OCI-LY1 (cell line): Measurements from ENCODE around the gene CBX1.
A peak's percentile ranks its signal among the peaks of the same experiment; 100 is the strongest.

ENCODE experiments used
- H2AFZ ChIP-seq: fragments of 200-600 bp; sonication (generic), shearing (Covaris generic); 2 replicates; pipeline ENCODE4 v1.6.0; 2014; ENCODE audit warnings: antibody characterized with exemption, mild to moderate bottlenecking, low read length
- H3F3A ChIP-seq: fragments of 200-600 bp; sonication (generic), shearing (Covaris generic); 2 replicates; pipeline ENCODE4 v1.6.0; 2014; ENCODE audit warnings: mild to moderate bottlenecking, antibody characterized with exemption, low read length, moderate library complexity; ENCODE audit not compliant: insufficient read depth
- H3K27ac ChIP-seq: fragments of 200-600 bp; sonication (generic); 2 replicates; pipeline ENCODE4 v1.5.1; 2014; ENCODE audit warnings: low read length, mixed run types, mild to moderate bottlenecking, low read depth; ENCODE audit not compliant: poor library complexity, severe bottlenecking
- H3K27me3 ChIP-seq: fragments of 200-600 bp; sonication (generic); 2 replicates; pipeline ENCODE4 v1.6.0; 2014; ENCODE audit warnings: antibody characterized with exemption, mild to moderate bottlenecking, low read length, moderate library complexity; ENCODE audit not compliant: insufficient read depth
- H3K36me3 ChIP-seq: fragments of 200-600 bp; sonication (generic); 2 replicates; pipeline ENCODE4 v1.6.1; 2014; ENCODE audit warnings: mild to moderate bottlenecking, antibody characterized with exemption, low read length, moderate library complexity, mixed read lengths; ENCODE audit not compliant: insufficient read depth
- H3K4me1 ChIP-seq: fragments of 200-600 bp; sonication (generic); 2 replicates; pipeline ENCODE4 v1.5.1; 2014; ENCODE audit warnings: mild to moderate bottlenecking, low read length, moderate library complexity; ENCODE audit not compliant: insufficient read depth, severe bottlenecking
- H3K4me2 ChIP-seq: fragments of 200-600 bp; sonication (generic), shearing (Covaris generic); 2 replicates; pipeline ENCODE4 v1.6.1; 2014; ENCODE audit warnings: low read length
- H3K4me3 ChIP-seq: fragments of 200-600 bp; sonication (generic); 2 replicates; pipeline ENCODE4 v1.5.1; 2014; ENCODE audit warnings: low read length, low read depth, mild to moderate bottlenecking, mixed read lengths; ENCODE audit not compliant: poor library complexity, severe bottlenecking
- H3K79me2 ChIP-seq: fragments of 200-600 bp; shearing (Covaris generic); 2 replicates; pipeline ENCODE4 v1.6.1; 2016; ENCODE audit warnings: mixed run types, low read length, mixed read lengths; ENCODE audit not compliant: insufficient read depth
- H3K9ac ChIP-seq: fragments of 200-600 bp; sonication (generic), shearing (Covaris generic); 2 replicates; pipeline ENCODE4 v1.6.1; 2014; ENCODE audit warnings: mild to moderate bottlenecking, low read length, mixed read lengths
- H3K9me2 ChIP-seq: fragments of 200-600 bp; sonication (generic), shearing (Covaris generic); 2 replicates; pipeline ENCODE4 v1.6.1; 2014; ENCODE audit warnings: low read depth, mild to moderate bottlenecking, low read length, mixed read lengths
- H3K9me3 ChIP-seq: fragments of 200-600 bp; shearing (Covaris generic); 2 replicates; pipeline ENCODE4 v1.6.1; 2014; ENCODE audit warnings: low read length, mixed read lengths
- H4K20me1 ChIP-seq: fragments of 200-600 bp; sonication (generic), shearing (Covaris generic); 2 replicates; pipeline ENCODE4 v1.6.0; 2016; ENCODE audit warnings: mild to moderate bottlenecking, low read length; ENCODE audit not compliant: insufficient read depth
- CTCF ChIP-seq: fragments of 200-600 bp; sonication (generic), shearing (Covaris generic); IDR thresholded peaks from 2 replicates; pipeline ENCODE4 v1.5.1; 2017; ENCODE audit warnings: mild to moderate bottlenecking, antibody characterized with exemption, low read length, moderate library complexity, mixed read lengths
- EZH2 ChIP-seq: fragments of 200-600 bp; sonication (generic), shearing (Covaris generic); IDR thresholded peaks from 2 replicates; pipeline ENCODE4 v1.8.0; 2017; ENCODE audit warnings: borderline replicate concordance, mixed run types, mild to moderate bottlenecking, antibody characterized with exemption, low read length, moderate library complexity, mixed read lengths

The CBX1 gene

GRCh38 chr17:48100591-48101011, 677 bp downstream of the CBX1 start:
- H3K4me3 ChIP-seq: peak overlapping the region; percentile 75
- peak overlapping the region; percentile 65 for H3K9ac ChIP-seq
- H3F3A ChIP-seq: no peaks in the 10 kb centered on the region
- H3K9me2 ChIP-seq: no peaks in the 10 kb centered on the region
- peaks cover 21% of the 10 kb centered on the region for H3K4me1 ChIP-seq
- H3K36me3 ChIP-seq: no peaks in the 10 kb centered on the region
- H3K27ac ChIP-seq: no peak overlapping the region
- peak overlapping the region; percentile 78 for H3K4me2 ChIP-seq
- TF ChIP-seq EZH2 (no peak), CTCF (no peak)
- H3K79me2 ChIP-seq: peaks cover 20% of the 10 kb centered on the region
- no peaks in the 10 kb centered on the region for H3K27me3 ChIP-seq
- H4K20me1 ChIP-seq: no peaks in the 10 kb centered on the region
- H3K9me3 ChIP-seq: peaks cover 3% of the 10 kb centered on the region
- no peak overlapping the region for H2AFZ ChIP-seq

GRCh38 chr17:48100160-48100559, 1.1 kb downstream of the CBX1 start:
- H3K9me2 ChIP-seq: no peaks in the 10 kb centered on the region
- peaks cover 20% of the 10 kb centered on the region for H3K79me2 ChIP-seq
- peaks cover 3% of the 10 kb centered on the region for H3K9me3 ChIP-seq
- no peak overlapping the region for H3K27ac ChIP-seq
- TF ChIP-seq CTCF: no peak
- TF ChIP-seq EZH2: no peak
- H3K4me1 ChIP-seq: peaks cover 21% of the 10 kb centered on the region
- H3K4me2 ChIP-seq: peak overlapping the region; percentile 78
- H3K4me3 ChIP-seq: peak overlapping the region; percentile 75
- no peaks in the 10 kb centered on the region for H3K27me3 ChIP-seq
- H3F3A ChIP-seq: no peaks in the 10 kb centered on the region
- H2AFZ ChIP-seq: no peak overlapping the region
- peak overlapping the region; percentile 65 for H3K9ac ChIP-seq
- no peaks in the 10 kb centered on the region; the same call in 1 of the 2 replicates for H3K36me3 ChIP-seq
- H4K20me1 ChIP-seq: no peaks in the 10 kb centered on the region

GRCh38 chr17:48095611-48096010, 5.7 kb downstream of the CBX1 start:
- peaks cover 13% of the 10 kb centered on the region for H3K4me1 ChIP-seq
- H3K79me2 ChIP-seq: peaks cover 23% of the 10 kb centered on the region
- H3F3A ChIP-seq: no peaks in the 10 kb centered on the region
- no peaks in the 10 kb centered on the region for H3K27me3 ChIP-seq
- H3K9ac ChIP-seq: no peak overlapping the region
- no peaks in the 10 kb centered on the region for H3K9me2 ChIP-seq
- TF ChIP-seq CTCF (no peak), EZH2 (no peak)
- no peak overlapping the region for H3K4me2 ChIP-seq
- peaks cover 7% of the 10 kb centered on the region; the same call in 1 of the 2 replicates for H3K36me3 ChIP-seq
- H3K27ac ChIP-seq: no peak overlapping the region
- H4K20me1 ChIP-seq: no peaks in the 10 kb centered on the region
- H2AFZ ChIP-seq: no peak overlapping the region
- H3K4me3 ChIP-seq: no peak overlapping the region
- no peaks in the 10 kb centered on the region for H3K9me3 ChIP-seq
